OCI-LY3 (cell line): ENCODE measurements around the gene TMEM198.

Source experiments
- CTCF ChIP-seq: fragments of 200-600, 300-600 bp; sonication (generic); IDR thresholded peaks from 2 replicates; pipeline ENCODE4 v1.5.1; 2014; ENCODE audit warnings: antibody characterized with exemption, low read length, low read depth
- EZH2phosphoT487 ChIP-seq: fragments of 200-600 bp; shearing (Covaris generic); IDR thresholded peaks from 2 replicates; pipeline ENCODE4 v1.6.1; 2018; ENCODE audit warnings: antibody characterized with exemption, mixed run types, low read depth

- TF ChIP-seq CTCF (no peak), EZH2phosphoT487 (no peak)
These were observed 36.9 kb upstream of the TMEM198 start for GRCh38 chr2:219506802-219507526.
